HG03520 (cell line): ENCODE results near the gene TM4SF1.

ENCODE experiments used
- ATAC-seq: cut with Tn5 transposase; IDR thresholded peaks from one replicate; pipeline ENCODE4 v1.9.1; 2021; ENCODE audit warnings: mild to moderate bottlenecking, moderate library complexity; ENCODE audit not compliant: unreplicated experiment

Gene TM4SF1, protein sequence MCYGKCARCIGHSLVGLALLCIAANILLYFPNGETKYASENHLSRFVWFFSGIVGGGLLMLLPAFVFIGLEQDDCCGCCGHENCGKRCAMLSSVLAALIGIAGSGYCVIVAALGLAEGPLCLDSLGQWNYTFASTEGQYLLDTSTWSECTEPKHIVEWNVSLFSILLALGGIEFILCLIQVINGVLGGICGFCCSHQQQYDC

DNA sequence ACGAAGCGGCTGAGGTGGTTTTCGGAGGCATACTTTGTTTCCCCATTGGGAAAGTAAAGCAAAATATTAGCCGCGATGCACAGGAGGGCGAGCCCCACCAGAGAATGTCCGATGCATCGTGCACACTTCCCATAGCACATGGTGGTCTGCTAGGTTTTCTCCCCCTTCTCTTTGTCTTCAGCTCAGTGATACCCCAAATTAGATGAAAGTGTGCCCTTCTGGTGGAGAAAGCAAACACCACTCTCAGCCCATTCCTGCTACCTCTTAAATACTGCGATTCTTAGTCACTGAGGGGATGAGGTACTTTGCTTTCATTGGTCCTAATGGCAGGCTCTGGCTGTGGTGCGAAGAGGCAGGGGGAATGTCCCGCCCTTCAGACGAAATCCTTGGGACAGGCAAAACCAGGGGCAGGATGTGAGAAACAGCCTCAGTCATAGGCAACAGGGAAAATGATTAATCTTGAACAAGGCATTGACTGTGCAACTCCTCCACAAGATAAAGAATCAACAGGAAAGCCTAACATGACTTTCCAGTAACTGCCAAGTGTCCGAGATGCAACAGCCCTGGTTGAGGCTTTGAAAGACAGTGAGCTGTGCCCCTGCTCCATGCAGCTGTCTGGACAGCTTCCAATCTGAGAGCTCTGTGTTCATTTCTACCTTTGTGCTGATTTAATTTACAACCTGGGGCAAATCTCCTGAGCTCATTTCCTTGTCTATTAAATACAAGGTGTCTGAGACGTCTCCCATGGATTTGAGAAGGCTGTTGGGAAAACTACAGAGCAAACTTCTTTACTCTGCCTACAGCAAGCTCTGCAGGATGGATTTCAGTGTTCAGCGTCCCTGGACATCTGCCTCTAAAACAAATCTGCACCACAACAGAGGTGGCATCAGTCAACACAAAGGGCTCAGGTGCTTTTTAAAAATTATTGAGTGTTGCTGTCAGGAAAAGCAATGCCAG is at the start of gene TM4SF1:
TM4SF1 (minus strand) TSS at position 242 of the 957 bp plus-strand sequence; CDS start at position 140, 102 bp downstream.
- no peak for ATAC-seq

DNA sequence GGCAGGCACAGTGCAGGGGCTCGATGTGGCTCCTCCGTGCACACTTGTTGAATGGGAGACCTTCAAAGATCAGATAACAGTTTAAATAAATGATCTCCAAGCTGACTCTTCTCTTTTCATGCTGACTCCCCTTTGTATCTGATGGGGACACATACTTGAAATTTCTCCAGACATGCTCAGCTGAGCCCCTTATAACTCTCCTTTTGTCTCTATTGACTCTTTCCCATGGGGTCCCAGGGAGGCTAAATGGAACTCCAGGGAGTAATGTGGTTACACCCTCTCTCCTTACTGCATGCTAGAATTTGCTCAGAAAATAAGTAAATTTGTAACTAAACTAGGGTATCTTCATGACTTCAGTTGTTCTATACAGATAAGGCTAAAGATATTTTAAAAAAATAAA is 48.9 kb upstream of the TM4SF1 start:
- no peak for ATAC-seq

DNA sequence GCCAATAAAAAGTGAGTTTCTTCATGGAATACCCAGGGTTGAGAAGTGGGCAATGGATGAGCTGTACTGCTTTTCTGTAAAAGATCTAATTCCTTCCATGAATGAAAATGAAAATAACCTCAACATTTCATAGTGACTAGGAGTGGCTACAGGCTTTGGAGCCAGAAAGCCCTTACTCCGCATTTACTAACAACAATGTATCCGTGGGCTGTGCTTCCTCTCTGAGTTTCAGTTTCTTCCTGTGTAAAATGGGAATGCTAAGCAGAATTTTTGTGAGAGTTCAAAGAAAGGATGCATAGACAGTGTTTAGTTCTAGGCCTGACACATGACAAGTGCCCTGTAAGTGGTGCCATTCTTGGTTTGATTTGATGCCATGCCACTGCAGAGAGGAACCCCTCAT is 47.5 kb upstream of the TM4SF1 start:
- ATAC-seq: no peak

DNA sequence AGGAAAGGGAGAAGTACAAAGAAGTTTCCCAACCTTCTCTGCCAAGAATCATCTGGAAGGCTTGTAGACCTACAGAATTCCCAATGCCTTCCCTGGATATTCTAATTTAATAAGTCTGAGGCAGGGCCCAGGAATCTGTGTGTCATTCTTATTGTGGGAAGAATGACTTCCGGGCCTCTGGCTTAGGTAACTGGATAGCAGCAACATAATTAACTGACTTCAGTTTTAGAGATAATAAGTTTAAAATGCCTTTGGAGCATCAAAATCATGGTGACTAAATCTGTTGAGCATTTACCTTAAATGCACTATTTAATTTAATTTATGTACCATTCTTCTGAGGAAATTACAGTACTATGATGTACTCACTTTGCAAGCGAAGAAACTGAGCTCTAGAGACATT is 44.3 kb upstream of the TM4SF1 start:
- ATAC-seq: no peak

GRCh38 chr3:149419816-149420215 is 42.4 kb upstream of the TM4SF1 start:
- no peak for ATAC-seq

GRCh38 chr3:149417727-149418126 is 40.3 kb upstream of the TM4SF1 start:
- no peak for ATAC-seq

- ATAC-seq: peak; percentile 76
Observed at GRCh38 chr3:149417174-149417573, 39.7 kb upstream of the TM4SF1 start.

- ATAC-seq: no peak
Observed at GRCh38 chr3:149415484-149415883, 38.0 kb upstream of the TM4SF1 start.

DNA sequence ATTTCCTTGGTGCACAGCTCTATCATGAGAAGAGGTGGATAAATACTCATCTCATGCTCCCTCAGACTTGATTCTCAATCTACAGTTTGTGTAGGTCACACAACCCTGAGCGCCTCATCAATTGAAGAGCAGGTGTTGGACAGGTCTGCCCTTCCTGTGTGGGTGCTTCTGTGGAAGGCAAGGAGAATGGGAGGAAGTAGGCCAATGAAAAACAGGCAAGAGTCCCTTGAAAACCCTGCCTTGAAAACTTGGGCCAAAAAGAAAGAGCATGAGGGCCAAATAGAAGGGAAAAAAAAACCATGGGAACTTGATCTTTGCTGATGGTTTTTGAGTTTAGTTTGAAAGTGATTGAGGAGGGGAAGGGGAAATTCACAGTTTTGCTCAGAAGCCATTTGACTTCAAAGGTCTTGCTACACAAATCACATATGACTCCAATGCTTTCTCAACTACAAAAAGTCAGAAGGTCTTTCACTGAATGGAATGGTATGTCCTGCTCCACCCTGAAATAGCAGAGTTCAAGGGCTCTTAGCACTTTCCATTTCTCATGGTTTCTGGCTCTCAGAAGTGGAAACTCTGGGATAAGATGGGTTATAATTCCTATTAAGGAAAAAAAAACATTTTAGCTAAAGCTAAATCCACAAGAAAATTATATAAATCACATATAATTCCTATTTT is 37.2 kb upstream of the TM4SF1 start:
- no peak for ATAC-seq

DNA sequence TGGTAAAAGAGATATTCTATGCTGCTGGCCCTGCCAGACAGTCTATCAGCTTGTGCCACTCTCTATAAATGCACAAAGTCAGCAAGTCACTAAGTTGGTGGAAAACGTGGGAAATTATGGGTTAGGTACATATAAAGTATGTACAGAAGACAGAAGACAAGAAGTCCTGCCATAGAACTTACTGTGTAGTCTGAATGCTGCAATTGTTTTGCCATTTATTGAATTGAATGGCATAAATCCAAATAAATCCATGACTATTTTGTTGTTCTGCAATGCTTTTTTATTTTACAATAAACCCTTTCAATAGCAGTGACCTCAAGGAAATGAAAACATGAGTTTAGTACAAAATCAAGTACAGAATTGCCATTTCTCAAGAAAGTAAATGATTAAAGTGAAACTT is 34.1 kb upstream of the TM4SF1 start:
- no peak for ATAC-seq

DNA sequence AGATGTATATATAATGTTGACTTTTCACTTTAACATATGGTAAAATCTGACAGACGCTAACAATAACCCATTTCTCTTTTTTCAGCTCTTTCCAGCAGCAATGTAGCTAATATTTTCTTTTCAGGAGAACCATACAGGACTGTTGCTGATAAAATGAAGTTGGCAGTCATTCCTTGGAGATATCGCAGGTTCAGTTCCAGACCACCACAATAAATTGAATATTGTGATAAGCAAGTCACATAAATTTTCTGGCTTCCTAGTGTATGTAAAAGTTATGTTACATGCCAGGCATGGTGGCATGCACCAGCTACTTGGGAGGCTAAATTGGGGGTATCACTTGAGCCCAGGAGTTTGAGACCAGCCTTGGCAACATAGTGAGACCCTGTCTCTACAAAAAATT is 31.9 kb upstream of the TM4SF1 start:
- ATAC-seq: no peak

DNA sequence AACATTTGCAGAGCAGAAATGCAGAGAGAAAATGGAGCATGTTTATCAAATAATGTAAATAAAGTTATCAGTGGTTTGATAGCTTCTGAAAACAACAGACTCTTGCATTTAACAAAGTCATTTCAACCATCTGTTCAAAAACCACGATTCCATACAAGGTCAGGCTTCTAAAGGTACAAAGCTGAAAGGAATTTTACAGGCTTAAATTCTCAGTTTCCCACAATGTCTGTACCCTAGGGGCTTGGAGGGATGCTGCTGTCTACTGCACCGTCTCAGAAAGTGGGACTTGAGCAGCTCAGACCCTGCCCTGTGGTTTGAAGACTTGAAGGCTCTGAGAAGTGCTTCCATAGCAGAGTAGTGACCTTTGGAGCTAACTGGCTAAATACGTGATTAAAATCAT is 30.4 kb upstream of the TM4SF1 start:
- ATAC-seq: no peak

DNA sequence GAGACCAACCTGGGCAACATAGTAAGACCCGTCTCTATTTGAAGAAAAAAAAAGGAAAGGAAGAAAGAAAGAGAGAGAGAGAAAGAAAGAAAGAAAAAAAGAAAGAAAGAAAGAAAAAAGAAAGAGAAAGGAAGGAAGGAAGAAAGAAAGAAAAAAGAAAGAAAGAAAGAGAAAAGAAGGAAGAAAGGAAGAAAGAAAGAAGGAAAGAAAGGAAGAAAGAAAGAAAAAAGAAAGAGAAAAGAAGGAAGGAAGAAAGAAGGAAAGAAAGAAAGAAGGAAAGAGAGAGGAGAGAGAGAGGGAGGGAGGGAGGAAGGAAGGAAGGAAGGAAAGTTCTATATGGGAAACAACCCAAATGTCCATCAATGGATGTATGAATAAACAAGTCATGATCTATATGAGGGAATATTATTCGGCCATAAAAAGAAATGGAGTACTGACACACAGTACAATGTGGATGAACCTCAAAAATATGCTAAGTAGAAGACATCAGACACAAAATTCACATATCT is 28.8 kb upstream of the TM4SF1 start:
- ATAC-seq: no peak

DNA sequence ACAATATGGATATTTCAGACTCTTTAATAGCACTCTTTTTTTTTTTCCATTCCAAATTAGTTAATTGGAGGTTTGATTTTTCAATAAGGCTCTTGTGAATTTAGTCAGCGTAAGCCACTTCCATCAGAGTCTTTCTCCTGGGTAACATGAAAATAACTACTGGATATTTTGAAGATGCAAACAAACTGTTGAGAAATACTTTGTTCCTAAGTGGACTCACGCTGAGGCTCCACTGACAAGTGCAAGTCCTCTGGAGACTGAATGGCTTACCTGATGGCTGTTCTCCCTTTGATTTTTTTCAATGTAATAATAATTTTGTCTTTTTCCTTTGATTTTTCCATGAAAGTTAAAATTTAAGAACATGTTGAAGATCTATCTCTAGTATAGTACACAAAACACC is 26.0 kb upstream of the TM4SF1 start:
- ATAC-seq: no peak

DNA sequence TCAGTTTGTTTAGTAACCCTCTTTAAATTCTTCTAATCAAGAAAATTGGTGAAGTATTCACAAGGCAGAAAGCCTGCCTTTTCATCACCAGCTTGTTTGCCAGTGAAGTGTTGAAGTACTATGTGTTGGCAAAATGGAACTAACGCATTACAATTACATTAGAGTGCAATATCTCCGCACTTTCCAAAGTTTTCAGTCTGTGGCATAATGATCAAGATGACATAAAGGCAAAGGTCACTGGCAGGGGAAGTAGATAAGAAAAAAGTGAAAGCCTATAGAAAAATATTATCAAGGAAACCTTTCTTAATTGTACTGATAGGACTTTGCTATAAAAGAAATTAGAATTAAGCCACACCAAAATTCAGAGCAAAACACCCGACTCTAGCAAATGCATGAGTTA is 25.0 kb upstream of the TM4SF1 start:
- ATAC-seq: no peak

GRCh38 chr3:149401926-149402310 is 24.5 kb upstream of the TM4SF1 start:
- no peak for ATAC-seq

DNA sequence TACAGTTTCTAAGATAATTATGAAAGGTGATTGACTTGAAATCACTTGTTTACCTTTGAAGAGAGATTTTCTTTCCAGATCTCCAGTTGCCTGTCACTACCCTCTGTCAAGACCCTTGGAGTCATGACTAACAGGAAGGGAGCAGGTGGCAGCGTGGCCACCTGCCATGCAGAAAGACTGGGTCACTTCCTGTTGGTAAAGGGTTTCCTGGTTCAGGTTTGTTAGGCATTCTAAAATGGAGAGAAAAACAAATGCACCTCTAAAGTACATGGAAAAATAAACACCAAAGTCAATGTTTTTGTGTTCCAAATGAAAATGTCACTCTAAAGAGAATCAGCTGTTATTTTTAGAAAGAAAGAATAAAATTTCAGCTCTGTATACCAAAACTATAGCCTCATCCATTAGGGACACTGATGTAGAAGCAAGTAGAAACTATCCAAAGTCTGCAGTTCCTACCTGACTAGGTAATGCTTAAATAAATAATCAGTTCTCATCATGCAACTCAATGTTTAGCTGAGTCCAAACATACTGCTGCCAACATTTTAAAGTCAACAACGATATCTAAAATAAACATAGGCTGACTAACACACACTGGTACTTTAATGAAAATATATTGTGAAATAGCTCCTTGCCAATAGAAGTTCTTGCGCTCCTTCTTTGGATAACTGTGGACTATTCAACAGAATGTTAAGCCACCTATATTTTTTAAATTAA is 23.9 kb upstream of the TM4SF1 start:
- no peak for ATAC-seq

- ATAC-seq: no peak
Observed at GRCh38 chr3:149400645-149401044, 23.2 kb upstream of the TM4SF1 start.

DNA sequence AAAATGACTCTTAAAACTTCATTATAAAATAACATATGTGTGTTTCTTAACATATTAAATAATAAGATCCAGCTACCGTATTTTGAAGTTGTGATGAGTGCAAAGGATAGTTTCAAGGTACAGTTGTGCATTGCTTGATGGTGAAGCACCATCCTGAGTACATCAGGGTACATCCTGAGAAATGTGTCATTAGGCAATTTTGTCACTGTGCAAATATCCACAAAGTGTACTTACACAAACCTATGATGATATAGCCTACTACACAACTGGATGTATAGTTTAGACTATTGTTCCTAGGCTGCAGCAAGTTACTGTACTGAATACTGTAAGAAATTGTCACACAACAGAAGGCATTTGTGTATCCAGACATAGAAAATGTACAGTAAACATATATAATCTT is 20.8 kb upstream of the TM4SF1 start:
- ATAC-seq: no peak

- no peak for ATAC-seq
Observed at GRCh38 chr3:149397528-149397927, 20.1 kb upstream of the TM4SF1 start.

DNA sequence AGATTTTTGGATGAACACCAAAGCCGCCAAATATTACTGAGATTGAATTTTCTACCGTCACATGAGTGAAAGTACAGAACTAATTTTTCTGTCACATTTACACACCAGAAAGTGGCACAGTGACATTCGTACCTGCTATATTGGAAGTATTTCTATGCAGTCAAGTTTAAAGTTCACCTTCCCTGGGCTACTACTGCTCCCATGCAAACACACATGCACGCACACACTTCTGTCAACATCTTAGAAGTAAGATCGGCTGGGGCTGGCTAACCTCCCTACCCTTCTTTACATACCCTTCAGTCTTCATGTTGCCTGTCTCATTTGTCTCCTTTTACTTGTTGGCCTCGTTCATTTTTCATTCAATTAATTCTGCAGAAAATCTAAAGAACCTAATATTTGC is 19.0 kb upstream of the TM4SF1 start:
- no peak for ATAC-seq
